GM18519 (cell line): ENCODE measurements around the gene SKIDA1.

Experiments used
- ATAC-seq: cut with Tn5 transposase; IDR thresholded peaks from one replicate; pipeline ENCODE4 v1.9.1; 2021; ENCODE audit warnings: mild to moderate bottlenecking, moderate library complexity; ENCODE audit not compliant: unreplicated experiment, low FRiP score

Gene SKIDA1

DNA sequence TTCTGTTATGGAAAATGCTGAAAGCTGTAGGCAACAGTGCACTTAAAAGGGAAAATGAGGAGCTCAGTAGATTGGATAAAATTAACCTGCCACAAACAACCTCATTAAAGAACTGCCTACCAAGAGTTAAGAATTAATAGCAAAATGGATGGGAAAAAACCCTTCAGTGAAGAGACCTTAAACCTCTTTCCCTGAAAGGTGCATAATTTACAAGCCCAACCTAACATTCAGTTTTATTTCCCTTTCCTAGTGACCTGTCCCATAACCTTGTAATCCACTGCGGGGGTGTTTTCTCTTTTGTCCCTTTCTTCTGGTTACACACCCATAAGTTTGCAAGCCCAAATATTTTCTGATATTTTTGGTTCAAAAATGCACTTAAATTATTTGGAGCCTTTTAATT lies 21.9 kb downstream of the SKIDA1 start:
- no peak for ATAC-seq

DNA sequence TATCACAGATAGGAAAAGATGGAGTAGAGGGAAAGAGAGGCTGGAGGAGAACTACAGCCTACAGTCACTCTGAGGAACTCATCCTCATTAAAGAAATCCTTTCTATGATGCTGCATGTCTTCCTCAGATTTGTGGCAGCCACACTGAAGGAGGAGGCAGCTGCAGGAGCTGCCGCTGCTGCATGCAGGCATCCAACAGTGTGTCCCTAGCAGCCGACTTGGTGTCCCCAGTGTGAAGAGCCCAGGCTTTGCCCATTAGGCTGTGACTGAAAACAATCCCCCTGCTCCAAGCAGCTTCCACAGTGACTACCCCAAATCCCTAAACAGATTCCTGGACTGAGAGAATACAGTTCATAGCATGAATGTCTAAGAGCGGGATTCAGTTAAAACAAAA lies 23.1 kb downstream of the SKIDA1 start:
- ATAC-seq: no peak

DNA sequence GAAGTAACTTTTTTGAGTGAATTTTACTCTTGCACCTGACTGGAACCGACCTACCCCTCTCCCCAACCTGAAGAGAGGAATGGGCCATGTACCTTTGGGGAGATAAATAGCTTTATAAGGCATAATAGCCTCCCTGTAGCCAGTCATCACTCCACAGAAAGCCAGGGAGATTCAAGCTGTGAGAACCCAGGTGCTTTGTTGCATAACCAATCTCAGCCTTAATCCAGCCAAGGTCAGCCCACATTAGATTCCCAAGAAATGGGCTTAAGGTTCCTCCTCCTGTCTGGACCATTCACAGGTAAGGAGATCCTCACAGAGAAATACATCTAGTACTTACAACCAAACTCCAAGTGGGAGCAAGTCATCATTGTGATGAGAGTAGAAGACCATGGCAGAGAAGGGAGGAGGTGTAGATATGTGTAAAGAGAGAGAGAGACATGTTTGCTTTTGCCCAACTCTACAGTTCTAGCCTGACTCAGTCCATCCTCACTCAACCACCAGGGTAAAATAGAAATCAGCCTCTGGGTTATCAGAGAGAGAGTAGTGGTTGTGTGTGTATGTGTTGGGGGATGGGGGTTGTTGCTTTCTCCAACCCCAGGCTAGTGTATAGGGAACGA lies 23.6 kb downstream of the SKIDA1 start:
- ATAC-seq: no peak

DNA sequence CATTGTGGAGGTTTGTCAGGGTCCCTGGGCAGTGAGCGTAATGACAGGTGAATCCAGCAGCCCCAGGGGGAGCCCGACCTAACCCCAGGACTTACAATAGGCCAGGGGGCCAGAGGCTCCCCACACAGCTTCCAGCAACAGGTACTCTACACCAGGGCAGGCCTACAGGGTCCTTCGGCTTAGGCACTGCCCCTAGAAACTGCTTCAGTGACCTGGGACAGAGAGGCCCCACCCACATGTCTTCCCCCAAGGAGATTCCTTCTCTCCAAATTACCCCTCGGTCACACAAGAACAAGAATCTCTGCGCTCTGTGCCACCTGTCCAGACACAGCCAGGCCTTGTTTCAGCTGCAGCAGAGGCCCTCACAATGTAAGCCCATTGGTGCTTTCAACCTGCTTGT lies 24.4 kb downstream of the SKIDA1 start:
- no peak for ATAC-seq

DNA sequence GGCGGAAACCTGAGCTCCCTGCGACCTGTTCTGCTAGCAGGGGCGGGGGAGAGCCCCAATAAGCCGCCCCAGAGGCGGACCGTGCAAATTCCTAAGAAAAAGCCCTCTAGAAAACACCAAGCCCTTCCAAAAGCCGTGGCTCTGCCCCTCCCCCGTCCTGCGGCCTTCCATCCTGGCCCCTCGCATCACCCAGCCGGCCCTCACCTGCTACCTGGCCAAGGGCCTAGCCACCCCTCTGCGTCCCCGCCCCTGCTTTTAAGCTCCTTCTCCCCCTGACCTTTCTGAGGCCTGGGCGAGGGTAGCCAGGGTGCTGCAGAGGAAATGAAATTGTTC lies 24.9 kb downstream of the SKIDA1 start:
- ATAC-seq: no peak

DNA sequence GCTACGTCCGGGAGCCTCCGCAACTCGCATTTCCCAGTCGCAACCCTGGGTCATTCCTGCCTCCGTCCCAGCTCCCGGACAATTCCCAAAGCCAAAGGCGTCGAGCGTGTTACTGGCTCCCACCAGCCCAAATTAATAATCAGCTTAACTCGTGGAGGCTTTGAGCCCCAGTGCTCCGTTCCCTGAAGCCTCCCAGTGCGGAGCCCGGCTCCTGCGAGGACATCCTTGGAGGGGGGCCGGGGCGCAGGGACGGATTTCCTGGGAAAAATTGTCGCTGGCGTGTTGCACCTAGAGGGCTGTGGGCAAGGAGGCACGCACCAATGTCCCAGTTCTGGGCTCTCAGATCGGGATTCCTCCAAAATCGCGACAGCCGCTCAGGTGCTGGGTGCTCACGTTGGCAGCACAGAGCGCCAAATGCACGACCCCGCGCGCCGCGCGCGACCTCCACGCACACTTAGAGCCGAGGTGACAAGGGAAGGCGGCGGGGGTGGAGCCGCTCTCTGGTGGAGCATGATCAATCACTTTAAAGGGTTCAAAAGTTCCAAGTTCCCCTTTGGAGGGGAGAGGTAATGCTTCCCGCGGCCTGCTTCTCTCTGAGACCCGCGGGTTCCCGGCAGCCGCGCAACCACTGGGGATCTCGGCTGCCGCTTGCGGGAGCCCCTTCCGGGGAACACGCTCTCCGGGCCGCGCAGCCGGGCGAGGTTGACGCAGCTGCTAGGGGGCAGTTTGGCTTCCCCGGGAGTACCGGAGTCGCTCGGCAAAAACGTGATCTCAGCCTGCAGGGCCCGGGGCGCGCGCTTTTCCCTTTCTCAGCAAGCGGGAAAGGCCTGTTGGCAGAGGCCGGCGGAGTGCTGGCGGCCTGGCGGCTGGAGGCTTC lies 25.5 kb downstream of the SKIDA1 start:
- ATAC-seq: no peak

DNA sequence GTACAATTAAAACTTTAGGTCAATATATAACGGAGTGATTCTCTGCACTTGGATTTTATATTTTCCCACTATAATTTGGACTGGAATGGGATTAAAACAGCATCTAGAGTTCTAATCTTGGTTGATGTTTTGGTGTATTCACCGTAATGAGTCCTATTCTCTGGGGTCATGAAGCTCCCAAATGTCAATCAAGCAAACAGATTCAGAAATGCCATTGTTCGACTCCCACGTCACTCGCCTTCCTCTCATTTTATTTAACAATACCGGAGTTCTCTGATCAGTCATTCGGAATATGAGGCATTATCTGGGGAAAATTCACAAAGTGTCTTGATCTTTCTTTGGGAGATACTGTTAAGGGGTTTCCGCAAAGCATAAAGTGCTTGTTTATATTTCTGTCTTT lies 26.5 kb downstream of the SKIDA1 start:
- ATAC-seq: no peak

DNA sequence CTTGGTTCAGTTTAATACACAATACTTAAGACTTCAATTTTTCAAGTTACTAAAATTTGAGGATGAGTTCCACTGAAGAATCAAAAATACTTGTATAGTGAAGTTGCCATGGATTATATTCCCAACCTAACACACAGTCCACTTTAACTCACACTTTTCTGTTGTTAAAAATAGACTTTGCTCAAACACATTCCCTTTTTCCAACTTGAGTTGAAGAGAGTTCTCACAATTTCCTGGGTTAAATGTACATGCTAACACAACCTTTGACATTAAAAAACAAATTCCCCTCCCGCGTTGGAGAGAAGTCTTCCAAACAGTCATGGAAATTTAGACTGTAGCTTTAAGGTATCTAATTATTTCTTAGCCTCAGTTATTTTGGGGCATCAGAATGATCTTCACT lies 27.1 kb downstream of the SKIDA1 start:
- no peak for ATAC-seq

DNA sequence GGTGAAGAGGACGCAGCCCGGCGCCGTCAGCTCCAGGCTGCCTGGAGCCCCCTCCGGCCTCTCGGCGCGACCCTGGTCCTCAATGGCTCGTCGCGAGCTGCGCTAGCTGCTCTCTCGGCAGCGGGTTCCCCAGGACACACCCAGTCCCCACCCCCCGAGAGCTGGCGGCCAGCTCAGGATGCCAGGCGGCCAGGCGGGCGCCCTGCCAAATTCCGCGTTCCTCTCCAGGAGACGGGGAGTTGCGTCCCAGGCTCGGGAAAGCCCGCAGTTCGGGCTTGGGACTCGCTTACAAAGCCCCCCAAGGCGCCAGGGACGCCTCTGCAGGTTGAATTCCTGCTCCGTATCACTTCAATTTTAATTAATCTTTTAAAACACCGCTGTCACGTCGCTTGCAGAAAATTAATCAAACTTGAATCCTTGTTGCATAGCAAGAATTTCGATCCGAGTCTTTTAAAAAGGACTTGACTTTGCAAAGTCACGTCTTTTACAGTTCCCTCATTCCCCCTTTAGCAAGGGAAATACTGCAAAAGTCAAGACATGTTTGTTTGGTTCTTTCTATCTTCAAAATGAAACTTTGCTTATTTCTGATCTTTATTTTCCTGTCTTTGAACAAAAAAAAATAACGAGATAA lies 28.2 kb downstream of the SKIDA1 start:
- ATAC-seq: no peak

DNA sequence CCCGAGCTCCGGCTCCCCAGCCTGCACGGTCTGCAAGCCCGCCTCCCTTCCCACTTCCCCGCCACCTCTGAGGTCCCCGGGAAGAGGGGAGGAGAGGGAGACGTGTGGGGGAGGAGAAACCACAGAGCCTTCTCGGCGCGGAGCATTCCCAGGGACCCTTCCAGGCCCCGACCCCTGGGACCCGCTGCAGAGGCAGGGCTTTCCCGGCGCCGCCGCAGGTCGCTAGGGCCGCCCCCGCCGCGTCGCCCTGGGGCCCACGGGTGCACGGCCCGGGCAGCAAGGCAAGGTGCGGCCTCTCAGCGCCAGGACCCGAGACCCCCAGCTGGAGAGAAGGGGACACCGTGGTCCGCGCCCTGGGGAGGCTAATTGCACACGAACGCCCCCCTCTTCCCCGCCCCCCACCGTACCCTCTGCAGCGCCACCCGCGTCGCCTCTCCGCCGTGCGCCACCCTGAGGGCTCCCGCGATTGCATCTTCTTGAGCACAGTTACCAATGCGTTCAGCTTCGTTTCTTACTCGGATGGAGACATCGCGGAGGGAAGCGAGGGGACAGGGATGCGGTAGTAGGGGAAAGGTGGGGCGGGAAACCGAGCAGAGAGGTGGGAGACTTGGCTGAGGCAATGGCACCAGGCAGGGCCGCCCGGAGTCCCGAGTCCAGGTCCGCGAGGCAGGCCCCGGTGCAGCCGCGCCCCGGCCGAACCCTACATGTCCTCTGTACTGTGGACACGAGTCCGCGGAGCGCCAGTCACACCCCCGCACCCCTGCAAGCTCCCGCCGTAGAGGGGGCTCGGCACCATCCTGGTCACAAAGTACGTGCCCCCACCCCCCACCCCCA lies 28.9 kb downstream of the SKIDA1 start:
- no peak for ATAC-seq

DNA sequence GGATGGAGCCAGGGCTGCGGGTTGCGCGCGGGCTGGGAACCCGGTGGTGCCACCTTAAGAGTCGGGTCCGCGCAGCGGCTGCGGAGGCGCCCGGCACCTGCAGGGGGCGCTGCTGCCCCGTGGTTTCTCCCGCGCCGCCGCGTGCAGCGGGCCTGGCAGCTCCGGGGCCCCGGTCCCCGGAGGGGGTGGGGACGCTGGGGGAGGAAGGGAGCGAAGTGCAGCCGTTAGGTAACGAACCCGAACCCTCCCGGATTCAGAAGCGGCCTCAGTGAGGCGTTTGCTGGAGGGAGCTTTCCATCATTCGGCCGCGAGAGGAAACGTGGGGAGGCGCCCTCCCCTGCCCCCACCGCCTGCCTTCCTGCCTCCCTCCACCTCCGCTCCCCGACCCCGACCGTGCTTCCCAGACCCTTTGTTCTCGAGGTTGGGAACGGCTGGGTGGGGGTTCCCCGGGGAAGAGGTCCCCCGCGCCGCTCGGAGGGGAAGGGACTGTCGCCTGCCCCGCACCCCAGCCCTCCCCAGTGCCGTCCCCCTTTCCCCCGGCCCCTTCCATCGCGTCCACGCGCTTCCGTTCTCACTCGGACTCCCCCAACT lies 29.6 kb downstream of the SKIDA1 start:
- peak; percentile 76 for ATAC-seq

DNA sequence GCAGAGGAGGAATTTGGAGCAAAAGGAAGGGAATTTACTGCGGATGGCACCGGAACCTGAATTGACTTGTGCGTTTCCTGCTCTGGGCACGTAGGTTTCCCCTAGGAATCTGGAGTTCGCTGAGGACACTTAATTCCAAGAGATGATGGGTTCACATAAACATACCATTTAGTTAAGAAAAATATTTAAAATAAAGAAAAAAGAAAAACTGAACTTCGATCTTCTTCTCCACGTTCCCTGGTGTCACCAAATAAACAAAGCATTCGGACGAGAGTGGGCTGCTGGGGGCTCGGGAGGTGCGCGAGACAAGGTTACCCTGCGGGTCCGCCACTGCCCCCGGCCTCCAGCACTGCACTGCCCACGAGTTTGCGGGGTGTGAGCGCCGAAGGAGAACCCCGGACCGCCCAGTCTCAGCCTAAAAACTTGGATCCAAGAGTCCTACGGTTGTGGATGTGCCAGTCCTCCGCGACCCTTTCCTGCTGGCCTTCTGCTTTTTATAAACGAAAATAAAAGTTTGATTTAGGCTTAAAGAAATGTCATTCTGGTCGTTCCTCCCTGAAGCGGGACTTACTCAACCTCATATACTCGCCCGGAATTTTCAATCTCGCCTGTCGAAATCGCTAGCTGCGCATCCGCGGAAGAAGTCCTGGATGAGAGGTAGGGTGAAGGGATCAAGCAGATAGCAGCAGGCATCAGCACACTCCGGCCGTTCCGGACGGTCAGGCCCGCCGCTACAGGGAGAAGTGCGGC lies 30.3 kb downstream of the SKIDA1 start:
- ATAC-seq: no peak

DNA sequence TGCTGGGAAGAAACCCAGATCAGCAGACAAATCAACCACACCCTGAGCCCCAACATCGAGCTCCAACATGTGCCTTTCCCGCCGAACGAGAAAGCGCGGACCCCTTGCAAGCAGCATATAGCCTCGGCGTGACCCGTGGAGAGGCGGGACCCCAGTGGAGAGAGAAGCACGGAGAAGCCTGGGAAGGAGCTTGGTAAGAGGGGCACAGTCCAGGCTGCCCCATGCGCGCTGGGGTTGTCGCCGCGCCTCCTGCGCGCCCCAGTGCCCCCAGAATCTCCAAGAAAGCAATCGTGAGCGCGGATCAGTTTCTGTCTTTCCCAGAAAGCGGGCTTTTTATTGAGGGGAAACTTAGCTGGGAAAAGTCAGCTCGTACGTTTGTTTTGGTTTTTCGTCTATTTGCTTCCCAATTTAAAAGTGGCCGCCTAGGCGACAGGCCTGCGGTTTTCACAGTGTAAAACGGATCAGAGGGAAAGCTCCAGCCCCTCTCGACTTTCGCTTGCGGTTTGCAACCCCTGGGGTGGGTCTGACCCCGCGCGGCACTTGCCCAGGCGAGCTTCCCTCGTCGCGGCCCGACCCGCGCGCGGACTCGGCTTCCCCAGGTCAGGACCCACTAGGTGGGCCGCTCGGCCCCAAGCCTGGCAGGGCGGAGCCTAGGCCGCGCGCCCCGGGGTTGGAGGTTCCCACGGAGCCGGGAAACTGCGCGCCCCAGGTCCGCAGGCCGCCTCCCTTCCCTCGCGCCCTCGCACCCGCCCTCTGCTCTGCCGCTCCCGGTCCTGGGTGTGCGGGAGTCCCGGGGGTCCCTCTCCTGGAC lies 31.1 kb downstream of the SKIDA1 start:
- no peak for ATAC-seq

DNA sequence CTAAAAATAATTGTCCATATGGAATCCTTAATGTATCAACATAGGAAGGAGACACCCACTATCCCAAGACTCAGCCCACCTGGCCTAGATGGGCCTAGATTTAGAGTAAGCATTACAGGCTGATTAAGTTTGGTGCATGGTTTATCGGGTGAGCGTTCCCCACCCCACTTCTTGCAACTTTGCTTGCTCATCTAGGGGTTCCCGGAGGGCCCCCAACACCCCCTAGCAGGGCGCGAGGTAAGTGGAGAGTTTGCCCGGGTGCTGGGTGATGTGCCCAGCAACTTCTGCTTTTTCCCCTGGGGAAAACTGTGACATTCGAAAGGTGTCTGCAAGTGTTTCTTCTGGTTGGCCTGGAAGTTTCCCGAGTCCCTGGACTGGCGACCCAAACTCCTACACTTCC lies 31.7 kb downstream of the SKIDA1 start:
- ATAC-seq: no peak

DNA sequence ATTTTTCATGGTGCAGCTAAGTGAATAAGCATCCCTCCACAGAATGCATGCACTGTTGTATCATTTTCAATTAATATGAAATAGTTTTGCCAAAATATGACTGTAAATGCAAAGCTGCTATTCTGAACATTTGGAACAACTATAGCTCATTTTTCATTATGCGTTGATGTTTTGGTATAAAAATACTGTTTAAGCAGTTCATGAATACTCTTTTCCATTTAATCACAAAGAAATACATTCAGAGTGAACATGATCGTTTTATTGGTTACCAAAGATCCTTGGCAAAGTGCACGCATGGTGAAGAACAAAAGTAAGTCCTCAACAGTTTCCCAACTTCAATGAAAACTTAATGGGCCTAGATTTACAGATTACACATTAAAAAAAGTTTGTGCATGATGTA lies 33.1 kb downstream of the SKIDA1 start:
- no peak for ATAC-seq

DNA sequence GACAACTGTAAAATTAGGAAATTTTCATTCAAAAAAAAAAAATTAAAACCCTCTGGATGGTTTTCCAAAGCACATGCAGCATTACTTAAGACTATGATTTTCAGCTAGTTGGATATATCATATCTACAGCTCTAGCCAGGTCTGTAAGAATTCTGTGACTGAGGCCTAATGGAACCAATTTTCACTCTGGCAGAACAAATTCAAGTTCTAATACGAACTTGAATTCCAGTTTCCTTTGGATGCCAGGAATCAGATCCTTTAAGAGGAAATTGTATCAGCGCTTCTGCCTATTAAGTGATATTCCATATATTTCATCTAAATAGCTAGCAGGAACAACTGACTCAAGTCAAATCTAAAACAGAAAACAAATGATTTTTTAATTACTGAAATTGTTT lies 34.8 kb downstream of the SKIDA1 start:
- ATAC-seq: no peak

DNA sequence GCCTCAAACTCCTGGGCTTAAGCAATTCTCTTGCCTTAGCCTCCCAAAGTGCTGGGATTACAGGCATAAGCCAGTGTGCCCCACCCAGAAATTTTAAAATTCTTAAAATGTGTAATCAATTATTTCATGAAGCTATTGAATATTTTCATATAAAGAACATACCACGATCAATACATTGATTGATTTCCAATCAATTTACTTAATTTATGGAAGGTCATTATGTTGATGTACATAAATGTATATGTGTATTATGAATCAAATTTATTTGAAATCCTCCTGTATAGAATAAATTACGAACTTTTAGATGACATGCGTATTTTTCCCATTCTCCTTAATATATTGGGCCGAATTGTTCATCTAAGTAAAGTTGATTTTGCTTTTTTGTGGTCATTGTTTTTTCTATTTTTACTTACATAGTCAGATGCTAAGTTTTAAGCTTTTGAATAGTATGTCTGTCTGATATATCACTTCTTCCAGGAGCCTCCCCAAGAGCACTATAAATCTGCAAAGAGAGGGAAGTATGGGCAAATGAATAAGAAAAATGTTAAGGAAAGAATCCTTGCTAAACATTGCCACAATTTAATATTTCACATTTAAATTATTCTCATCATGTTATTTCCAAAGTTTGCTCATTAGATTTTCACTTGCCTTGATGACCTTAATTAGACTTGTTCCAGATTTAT lies 35.3 kb downstream of the SKIDA1 start:
- no peak for ATAC-seq

DNA sequence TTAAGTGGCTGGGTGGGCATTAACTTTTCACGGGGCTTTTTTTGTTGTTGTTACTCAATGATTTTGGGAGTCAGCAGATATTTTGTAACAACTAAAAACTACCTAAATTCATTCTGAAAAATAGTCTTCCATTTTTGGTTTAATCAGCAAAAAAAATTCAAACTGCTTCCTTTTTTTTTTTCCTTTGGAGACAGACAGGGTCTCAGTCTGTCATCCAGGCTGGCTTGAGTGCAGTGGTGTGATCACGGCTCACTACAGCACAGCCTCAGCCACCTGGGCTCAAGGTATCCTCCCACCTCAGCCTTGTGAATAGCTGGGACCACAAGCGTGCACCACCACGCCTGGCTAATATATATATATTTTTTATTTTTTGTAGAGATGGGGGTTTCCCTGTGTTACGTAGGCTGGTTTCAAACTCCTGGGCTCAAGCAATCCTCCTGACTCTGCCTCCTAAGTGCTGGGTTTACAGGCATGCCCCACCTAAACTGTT lies 36.5 kb downstream of the SKIDA1 start:
- ATAC-seq: no peak
